ENCODE results near the gene SEPTIN12.

The SEPTIN12 gene

GRCh38 chr16:4802659-4803287 is 14.6 kb upstream of the SEPTIN12 start:
- peak; percentile 71 to 79 for DNase-seq (ENCODE audit: low read depth in 2 of 2)

- peak; percentile 41 to 54 for DNase-seq (ENCODE audit: low read depth in 2 of 2)
Measured at GRCh38 chr16:4801962-4802658, 14.0 kb upstream of the SEPTIN12 start, which contains the start of gene ROGDI. ROGDI (minus strand) TSS chr16:4802633; CDS start chr16:4802571, 62 bp downstream.

- DNase-seq (ENCODE audit: low read depth in 2 of 2), result no peak
Measured at GRCh38 chr16:4801051-4801961, 13.2 kb upstream of the SEPTIN12 start.

- no peak for DNase-seq (ENCODE audit: low read depth in 2 of 2)
Measured at GRCh38 chr16:4800290-4801041, 12.3 kb upstream of the SEPTIN12 start.

- DNase-seq (ENCODE audit: low read depth in 2 of 2), result no peak
Measured at GRCh38 chr16:4799171-4799855, 11.2 kb upstream of the SEPTIN12 start.

- no peak for DNase-seq (ENCODE audit: low read depth in 2 of 2)
Measured at GRCh38 chr16:4798456-4798855, 10.3 kb upstream of the SEPTIN12 start.

- DNase-seq (ENCODE audit: low read depth in 2 of 2), result no peak
Measured at GRCh38 chr16:4797805-4798252, 9.7 kb upstream of the SEPTIN12 start.

GRCh38 chr16:4796982-4797804 is 9.0 kb upstream of the SEPTIN12 start:
- DNase-seq (ENCODE audit: low read depth in 2 of 2), result no peak

GRCh38 chr16:4795828-4796572 is 7.9 kb upstream of the SEPTIN12 start:
- DNase-seq (ENCODE audit: low read depth in 2 of 2), result no peak

- DNase-seq (ENCODE audit: low read depth in 2 of 2), result no peak
Measured at GRCh38 chr16:4795181-4795827, 7.2 kb upstream of the SEPTIN12 start, which contains the start of gene SMIM22. SMIM22 (plus strand) TSS chr16:4795369; CDS start chr16:4795735, 366 bp downstream.

GRCh38 chr16:4792951-4793513 is 4.9 kb upstream of the SEPTIN12 start:
- DNase-seq (ENCODE audit: low read depth in 2 of 2), result no peak

- DNase-seq (ENCODE audit: low read depth in 2 of 2), result no peak
Measured at GRCh38 chr16:4790871-4791270, 2.7 kb upstream of the SEPTIN12 start.

GRCh38 chr16:4790261-4790660 is 2.1 kb upstream of the SEPTIN12 start:
- DNase-seq (ENCODE audit: low read depth in 2 of 2), result no peak

- DNase-seq (ENCODE audit: low read depth in 2 of 2), result no peak
Measured at GRCh38 chr16:4788910-4789309, 765 bp upstream of the SEPTIN12 start.

- DNase-seq (ENCODE audit: low read depth in 2 of 2), result no peak
Measured at GRCh38 chr16:4788489-4788889, 344 bp upstream of the SEPTIN12 start.

GRCh38 chr16:4787068-4787467 is 1.1 kb downstream of the SEPTIN12 start:
- no peak for DNase-seq (ENCODE audit: low read depth in 2 of 2)

GRCh38 chr16:4785758-4786433 is 2.2 kb downstream of the SEPTIN12 start:
- DNase-seq (ENCODE audit: low read depth in 2 of 2), result no peak

All from stimulated activated CD8-positive, alpha-beta memory T cell treated with anti-CD3 and anti-CD28 coated beads, Interleukin-15, amount 100 ng/mL, for 4 hours (primary cell).